ENCODE measurements around the gene SSBP3. TPM values are rescaled to one million over a fixed set of nuclear protein-coding genes. Genes with fewer than 3 reads are reported as not detected.

The SSBP3 gene
- total and polyA plus RNA-seq, 9 of the 15 experiments (the other 6 are each of a cell fraction or from before 2014, with no cell fraction given) = 8.7 to 108 (median 33.8) TPM

- TF ChIP-seq ATF6 (CRISPR knock-in tag; IDR thresholded peaks at IDR 0.05) (no peak), TAL1 (IDR thresholded peaks at IDR 0.05) (0 out of 2 replicates have a peak, but pooled peaks have one; percentile 7)
Measured at GRCh38 chr1:54396261-54396933, 9.8 kb downstream of the SSBP3 start (continued).

- DNase-seq (ENCODE audit: extremely low read depth in 1 of 4, low spot score in 3 of 4) = no peak
- H3K4me2 ChIP-seq (ENCODE audit: insufficient read depth, low read length) = no peak overlapping the region
- no TSS peak for BruUV-seq (replicated peaks)
- ChIA-PET POLR2A (interaction anchor here (1.1 to 5.3 kb wide), 5 partner anchors 9 to 14 kb away, joined by 3 to 43 read pairs (median 7); no protein-coding TSS in a partner anchor), CTCF (ENCODE audit: low intra/inter-chr PET ratio) (no interaction called here)
- H3K4me3 ChIP-seq = no peak overlapping the region
- H3K9me1 ChIP-seq (ENCODE audit: control insufficient read depth, insufficient read depth, low read length) = peaks cover 3% of the 10 kb centered on the region
- intact Hi-C loops (cut with micrococcal nuclease) = no loop called here
- no peak overlapping the region for H2AFZ ChIP-seq (ENCODE audit: low read depth, low read length)
- no peaks in the 10 kb centered on the region for H3K27me3 ChIP-seq (ENCODE audit: control insufficient read depth in 2 of 2, insufficient read depth in 2 of 2, low read length in 2 of 2)
- no peak for ATAC-seq
- H3K79me2 ChIP-seq (ENCODE audit: control insufficient read depth, insufficient read depth, low read length) = peaks cover 73% of the 10 kb centered on the region
- no peak for FAIRE-seq
- in situ Hi-C loops (cut with MboI) = no loop called here
- H3K9ac ChIP-seq (ENCODE audit: insufficient read depth in 1 of 2, low read depth in 2 of 2, low read length in 2 of 2) = no peak overlapping the region
- H4K20me1 ChIP-seq (replicated peaks; ENCODE audit: control insufficient read depth, insufficient read depth, low read length) = peaks cover 22% of the 10 kb centered on the region; the same call in 1 of the 2 replicates
- no peak overlapping the region for H3K27ac ChIP-seq (ENCODE audit: extremely low read depth, low read depth, low read length)
- H3K36me3 ChIP-seq (ENCODE audit: control insufficient read depth, insufficient read depth, low read length) = peaks cover 91% of the 10 kb centered on the region
- peaks cover 16 to 21% of the 10 kb centered on the region in 2 experiments for H3K4me1 ChIP-seq (replicated peaks in 1 of 2; ENCODE audit: control insufficient read depth in 2 of 2, insufficient read depth in 2 of 2, low read length in 2 of 2)
- no peaks in the 10 kb centered on the region for H3K9me3 ChIP-seq (replicated peaks; ENCODE audit: control insufficient read depth, insufficient read depth, low read depth, low read length)
- 93% methylated on average over 11 of the region's 11 CpGs for WGBS (ENCODE audit: insufficient coverage, low coverage, missing lambda C conversion rate)
- no peak for TF ChIP-seq TCFL5 (CRISPR knock-in tag; conservative IDR thresholded peaks at IDR 0.05)
- TF ChIP-seq RCOR1 (IDR thresholded peaks at IDR 0.05; ENCODE audit: borderline replicate concordance in 1 of 2, low read depth in 2 of 2, low read length in 2 of 2) = peak in 1 of 2 experiments; percentile 65; a peak in 2 of 4 replicates
- TF ChIP-seq CBX3 (IDR thresholded peaks at IDR 0.05; ENCODE audit: borderline replicate concordance in 1 of 2, low read length in 2 of 2) = 0 out of 3 replicates have a peak, but pooled peaks of 1 of the 2 experiments have one; percentile 26
- TF ChIP-seq ZNF444 (CRISPR knock-in tag; IDR thresholded peaks at IDR 0.05) = no peak
- TF ChIP-seq ZNF740 (CRISPR knock-in tag; IDR thresholded peaks at IDR 0.05) = no peak
- 0 out of 4 replicates have a peak, but pooled peaks of 1 of the 2 experiments have one; percentile 33 for TF ChIP-seq ZNF740 (tag; IDR thresholded peaks at IDR 0.05)
- TF ChIP-seq RBM25 (IDR thresholded peaks at IDR 0.05; ENCODE audit: low read depth, low read length, severe bottlenecking) = peak; percentile 96
- no peak for TF ChIP-seq ZFX (CRISPR knock-in tag; IDR thresholded peaks at IDR 0.05)
- no peak for TF ChIP-seq CTCF (IDR thresholded peaks at IDR 0.05 in 2 of 3, conservative IDR thresholded peaks at IDR 0.05 in 1 of 3; ENCODE audit: insufficient read depth in 2 of 3, low read depth in 1 of 3, low read length in 3 of 3)
- peak; percentile 79; the same call in 1 of the 2 replicates for TF ChIP-seq HDAC2 (IDR thresholded peaks at IDR 0.05)
- TF ChIP-seq DNMT1 (IDR thresholded peaks at IDR 0.05) = no peak
- peak; percentile 51 to 53; a peak in 2 of 4 replicates for TF ChIP-seq KDM1A (IDR thresholded peaks at IDR 0.05)
- no peak for TF ChIP-seq KLF1 (tag; IDR thresholded peaks at IDR 0.05)
Measured at GRCh38 chr1:54395281-54395934, 10.8 kb downstream of the SSBP3 start.
